HEK293T (cell line): ENCODE measurements around the gene SUMO3.

Source experiments
- CTCF ChIA-PET: fragments of 350-600 bp; formaldehyde crosslinking; extraction: SDS; loops from one replicate; lab custom pipeline; 2021; ENCODE audit warnings: antibody characterized with exemption, inconsistent platforms; lab: Yijun Ruan, JAX
- POLR2A ChIA-PET: fragments of 350-600 bp; formaldehyde crosslinking; extraction: SDS; loops from one replicate; lab custom pipeline; 2020; ENCODE audit warnings: antibody characterized with exemption, inconsistent platforms; lab: Yijun Ruan, JAX
- DNase-seq: peaks from one replicate; pipeline ENCODE4 v3.0.0; 2012; ENCODE audit warnings: mixed read lengths; ENCODE audit errors: extremely low spot score
- ARNT ChIP-seq: fragments of 450-650 bp; IDR thresholded peaks from 2 replicates; pipeline ENCODE4 v1.6.1; 2017; ENCODE audit warnings: mild to moderate bottlenecking
- BHLHE40 ChIP-seq: fragments of 450-650 bp; IDR thresholded peaks from 2 replicates; pipeline ENCODE4 v1.6.1; 2016; ENCODE audit warnings: mild to moderate bottlenecking, moderate library complexity, borderline replicate concordance
- CTBP1 ChIP-seq: fragments of 450-650 bp; IDR thresholded peaks from 2 replicates; pipeline ENCODE4 v1.6.1; 2016; ENCODE audit warnings: borderline replicate concordance
- ELF4 ChIP-seq: fragments of 450-650 bp; IDR thresholded peaks from 2 replicates; pipeline ENCODE4 v1.6.1; 2017; ENCODE audit warnings: antibody characterized with exemption
- FOXA1 ChIP-seq: fragments of 450-650 bp; IDR thresholded peaks from 2 replicates; pipeline ENCODE4 v1.6.1; 2016; ENCODE audit warnings: mild to moderate bottlenecking
- FOXK2 ChIP-seq: fragments of 450-650 bp; IDR thresholded peaks from 2 replicates; pipeline ENCODE4 v1.6.1; 2016; ENCODE audit warnings: mild to moderate bottlenecking
- FOXM1 ChIP-seq: fragments of 450-650 bp; IDR thresholded peaks from 2 replicates; pipeline ENCODE4 v1.6.1; 2017; ENCODE audit warnings: mild to moderate bottlenecking, borderline replicate concordance
- HDGF ChIP-seq: fragments of 450-650 bp; IDR thresholded peaks from 2 replicates; pipeline ENCODE4 v1.6.1; 2017; ENCODE audit warnings: antibody characterized with exemption, borderline replicate concordance
- L3MBTL2 ChIP-seq: fragments of 450-650 bp; conservative IDR thresholded peaks from 2 replicates; pipeline ENCODE4 v1.6.1; 2016; ENCODE audit warnings: mild to moderate bottlenecking
- LEF1 ChIP-seq: fragments of 450-650 bp; IDR thresholded peaks from 2 replicates; pipeline ENCODE4 v1.6.1; 2017; ENCODE audit warnings: mild to moderate bottlenecking, borderline replicate concordance
- NFRKB ChIP-seq: fragments of 450-650 bp; IDR thresholded peaks from 2 replicates; pipeline ENCODE4 v1.6.1; 2016; ENCODE audit warnings: mild to moderate bottlenecking, moderate library complexity
- PKNOX1 ChIP-seq: fragments of 450-650 bp; IDR thresholded peaks from 2 replicates; pipeline ENCODE4 v1.6.1; 2016
- SP1 ChIP-seq: fragments of 450-650 bp; IDR thresholded peaks from 2 replicates; pipeline ENCODE4 v1.6.1; 2017
- SUZ12 ChIP-seq: fragments of 450-650 bp; IDR thresholded peaks from 2 replicates; pipeline ENCODE4 v1.6.1; 2016; ENCODE audit warnings: mild to moderate bottlenecking
- TARDBP ChIP-seq: fragments of 450-650 bp; IDR thresholded peaks from 2 replicates; pipeline ENCODE4 v1.6.1; 2016
- ZNF384 ChIP-seq: fragments of 450-650 bp; IDR thresholded peaks from 2 replicates; pipeline ENCODE4 v1.6.1; 2016

The SUMO3 gene

DNA sequence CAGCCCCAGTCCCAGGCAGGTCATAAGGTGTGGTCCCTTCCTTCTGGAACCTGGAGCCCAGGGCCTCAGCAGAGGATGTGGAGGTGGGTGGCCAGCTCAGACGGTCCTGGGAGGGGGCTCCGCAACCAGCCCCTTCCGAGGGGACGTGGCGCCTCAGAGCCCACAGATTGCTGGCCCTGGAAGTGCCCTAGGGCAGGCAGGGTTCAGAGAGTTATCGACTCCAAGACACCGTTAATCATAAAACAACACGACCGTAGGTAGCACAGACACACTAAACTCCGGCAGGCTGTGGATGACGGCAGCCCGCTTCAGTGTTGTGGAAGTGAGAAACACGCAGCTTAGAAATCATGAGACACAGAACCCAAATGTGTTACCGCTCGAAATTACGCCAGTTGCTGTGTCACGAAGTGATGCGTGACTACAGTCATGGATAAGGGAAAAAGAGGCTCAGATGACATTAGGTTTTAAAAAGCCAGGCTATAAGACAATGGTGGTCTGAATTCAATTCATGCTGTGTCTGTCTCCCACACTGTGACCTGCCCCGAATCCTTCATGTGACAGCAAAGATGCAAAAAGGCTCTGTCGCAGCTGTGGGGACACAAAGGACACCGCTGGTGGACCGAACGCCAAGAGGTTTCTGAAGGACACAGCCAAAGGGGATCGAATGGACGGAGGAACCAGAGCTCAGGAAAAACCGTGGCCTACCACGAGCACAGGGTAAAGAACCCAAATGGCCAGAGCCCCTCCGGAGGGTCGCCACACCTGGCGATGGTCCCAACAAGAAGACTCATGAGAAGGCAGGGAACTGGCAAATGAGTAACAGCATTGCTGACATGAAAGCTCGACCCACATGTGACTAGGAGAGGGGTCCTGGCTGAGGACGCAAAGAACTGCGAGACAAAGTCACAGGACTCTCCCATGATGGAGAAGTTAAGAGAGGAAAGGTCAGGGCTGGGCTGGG, 1.7 kb upstream of the SUMO3 start:
- ChIA-PET CTCF (interaction anchor here (0.7 kb wide), 1 partner anchor 1091 kb away, joined by 3 read pairs; no protein-coding TSS in a partner anchor), POLR2A (no interaction called here)
- DNase-seq: no peak
- TF ChIP-seq FOXM1 (no peak), CTBP1 (no peak), ARNT (no peak), BHLHE40 (no peak), NFRKB (no peak), SUZ12 (no peak)

DNA sequence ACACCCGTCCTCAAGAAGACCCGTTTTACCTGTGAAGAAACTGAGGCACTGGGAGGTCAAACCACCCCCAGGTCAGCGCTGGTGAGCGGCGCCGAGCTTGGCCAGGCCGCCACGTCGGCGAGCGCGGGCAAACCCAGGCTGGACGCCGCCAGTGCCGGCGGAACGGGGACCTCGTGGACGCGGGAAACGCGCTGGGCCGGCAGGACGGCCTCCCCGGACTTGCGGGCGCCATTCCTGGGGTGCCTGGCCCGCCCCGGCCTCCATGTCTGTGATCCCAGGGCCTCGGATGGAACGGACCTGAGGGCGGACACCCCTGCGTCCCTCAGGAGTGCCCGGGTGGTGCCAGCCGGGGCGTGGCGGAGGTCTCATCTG, 764 bp upstream of the SUMO3 start:
- CTCF ChIA-PET: no interaction called here
- TF ChIP-seq ARNT (no peak), FOXM1 (no peak), ZNF384 (no peak), FOXA1 (no peak), HDGF (no peak), TARDBP (no peak), LEF1 (no peak), L3MBTL2 (no peak)
- POLR2A ChIA-PET: no interaction called here
- DNase-seq: no peak

DNA sequence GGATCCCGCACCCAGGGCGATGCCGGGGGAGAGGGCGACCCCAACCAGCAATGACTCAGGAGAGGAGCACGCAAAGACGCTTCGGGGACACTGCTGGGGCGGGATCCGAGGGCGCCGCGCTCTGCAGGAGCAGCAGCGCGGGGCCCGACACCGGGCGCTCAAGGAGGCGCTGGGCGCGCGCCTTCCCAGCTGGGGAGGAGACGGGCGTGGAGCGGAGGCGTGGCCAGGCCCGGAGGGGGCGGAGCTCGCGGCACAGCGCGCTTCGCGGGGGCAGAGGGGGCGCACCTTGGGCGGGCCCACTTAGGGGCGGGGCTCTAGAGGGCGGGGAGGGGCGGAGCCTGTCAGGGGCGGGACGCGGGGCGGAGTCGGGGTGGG, 369 bp downstream of the SUMO3 start:
- ChIA-PET POLR2A (interaction anchor here (0.6 to 1.0 kb wide), 6 partner anchors 9 to 56 kb away, joined by 3 to 11 read pairs (median 3); partner anchors contain the start of genes PTTG1IP and UBE2G2), CTCF (no interaction called here)
- TF ChIP-seq FOXK2: no peak
- TF ChIP-seq TARDBP: no peak
- TF ChIP-seq NFRKB: no peak
- TF ChIP-seq HDGF: no peak
- no peak for TF ChIP-seq PKNOX1
- TF ChIP-seq SP1: no peak
- no peak for TF ChIP-seq FOXA1
- no peak for TF ChIP-seq FOXM1
- no peak for TF ChIP-seq ELF4
- TF ChIP-seq ZNF384: no peak
- no peak for TF ChIP-seq BHLHE40
- TF ChIP-seq LEF1: no peak
- no peak for TF ChIP-seq CTBP1
- TF ChIP-seq ARNT: no peak
- TF ChIP-seq SUZ12: no peak
- no peak for TF ChIP-seq L3MBTL2
- DNase-seq: peak; percentile 99

DNA sequence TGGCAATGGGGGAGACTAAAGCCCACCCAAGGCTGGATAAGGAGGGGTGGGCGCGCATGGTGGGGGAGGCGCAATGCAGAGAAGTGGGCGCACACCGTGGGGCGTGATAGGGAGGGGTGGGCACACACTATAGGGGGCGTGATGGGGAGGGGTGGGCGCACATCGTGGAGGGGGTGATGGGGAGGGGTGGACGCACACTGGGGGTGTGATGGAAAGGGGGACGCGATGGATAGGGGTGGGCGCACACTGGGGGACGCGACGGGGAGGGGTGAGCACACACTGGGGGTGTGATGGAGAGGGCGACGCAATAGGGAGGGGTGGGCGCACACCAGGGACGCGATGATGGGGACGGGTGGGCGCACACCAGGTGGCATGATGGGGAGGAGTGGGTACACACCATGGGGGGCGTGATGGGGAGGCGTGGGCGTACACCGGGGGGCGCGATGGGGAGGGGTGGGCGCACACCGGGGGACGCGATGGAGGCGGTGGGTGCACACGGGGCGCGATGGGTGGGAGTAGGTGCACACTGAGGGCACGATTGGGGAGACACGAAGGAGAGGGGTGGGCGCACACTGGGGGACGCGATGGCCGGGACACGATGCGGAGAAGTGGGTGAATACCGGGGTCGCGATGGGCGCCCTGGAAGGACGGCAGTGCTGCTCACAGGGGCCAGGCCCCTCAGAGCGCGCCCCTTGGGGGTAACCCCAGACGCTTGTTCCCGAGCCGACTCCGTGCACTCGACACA, 929 bp downstream of the SUMO3 start:
- ChIA-PET POLR2A (interaction anchor here (0.6 to 1.0 kb wide), 6 partner anchors 8 to 57 kb away, joined by 3 to 11 read pairs (median 3); partner anchors contain the start of genes PTTG1IP and UBE2G2), CTCF (no interaction called here)
- no peak for DNase-seq
- TF ChIP-seq FOXK2 (no peak), ARNT (no peak), PKNOX1 (no peak), ZNF384 (no peak), BHLHE40 (no peak), NFRKB (no peak)

GRCh38 chr21:44815852-44816628, 1.8 kb downstream of the SUMO3 start:
- POLR2A ChIA-PET: interaction anchor here (0.8 to 1.6 kb wide), 3 partner anchors 11 to 58 kb away, joined by 3 to 7 read pairs (median 6); partner anchors contain the start of genes PTTG1IP and UBE2G2
- no peak for DNase-seq
- TF ChIP-seq TARDBP (no peak), HDGF (no peak), SUZ12 (no peak), BHLHE40 (no peak), PKNOX1 (no peak), ARNT (no peak), ELF4 (no peak), CTBP1 (no peak), ZNF384 (no peak), FOXA1 (no peak), SP1 (no peak), NFRKB (no peak), FOXM1 (no peak), LEF1 (no peak), FOXK2 (no peak), L3MBTL2 (no peak)
- CTCF ChIA-PET: interaction anchor here (0.6 to 1.6 kb wide), 2 partner anchors 16 to 1466 kb away, joined by 5 to 6 read pairs; no protein-coding TSS in a partner anchor
